Measurements from ENCODE around the gene AIDA. TPM values are rescaled to one million over a fixed set of nuclear protein-coding genes. Genes with fewer than 3 reads are reported as not detected.
"Not testable (repeated sequence)": the region's sequence is repeated elsewhere in the genome, so short reads cannot be mapped to it uniquely, and the experiment has no call there.

AIDA gene
- total RNA-seq, 1 experiment from 2014 or later: 73.1 TPM

DNA sequence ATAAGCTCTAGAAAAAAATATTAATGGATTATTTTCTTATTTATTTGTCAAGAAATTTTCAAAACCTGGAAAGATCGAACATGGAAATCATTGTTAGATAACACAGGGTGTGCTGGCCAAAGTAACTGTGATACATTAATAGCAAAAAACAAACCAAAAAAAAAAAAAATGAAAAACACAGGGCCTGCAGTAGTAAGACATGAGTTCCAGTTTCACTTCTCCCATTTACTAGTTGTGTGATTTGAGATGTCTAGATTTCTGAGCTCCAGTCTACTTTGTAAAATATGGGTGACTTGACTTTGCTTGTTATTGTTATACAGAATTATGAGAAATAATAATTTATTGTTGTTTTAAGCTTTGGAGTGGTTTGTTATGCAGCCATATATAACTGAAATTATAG lies 38.4 kb upstream of the AIDA start:
- CTCF ChIA-PET: no interaction called here
- in situ Hi-C loops (cut with HindIII; ENCODE audit: low pct_unique_long_range_greater_than_20kb, low sequenced_read_pairs): no loop called here
- H3K4me3 ChIP-seq (ENCODE audit: low read depth in 2 of 2, low read length in 2 of 2): no peak overlapping the region

DNA sequence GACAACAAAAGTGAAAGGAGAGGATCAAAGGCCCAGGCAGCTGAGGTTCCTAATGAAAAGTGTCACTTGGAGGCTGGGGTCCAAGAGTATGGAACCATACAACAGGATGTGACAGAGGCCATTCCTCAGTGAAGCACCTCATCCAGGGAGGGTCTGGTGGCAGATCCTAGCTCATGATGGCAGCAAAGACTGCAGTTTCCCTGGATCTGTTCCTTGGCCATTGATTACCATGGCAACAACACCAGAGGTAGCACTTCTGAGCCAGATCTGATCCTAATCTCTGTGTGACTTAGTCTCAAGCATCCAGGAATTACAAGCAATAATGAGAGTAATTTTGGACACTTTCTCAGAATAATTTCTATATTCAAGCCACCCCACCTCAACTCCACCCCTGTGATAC lies 37.6 kb upstream of the AIDA start:
- BruUV-seq (replicated peaks): no TSS peak
- H3K27ac ChIP-seq (ENCODE audit: low read length): no peak overlapping the region
- no peak overlapping the region for H3K4me3 ChIP-seq (ENCODE audit: low read depth in 2 of 2, low read length in 2 of 2)
- in situ Hi-C loops (cut with HindIII; ENCODE audit: low pct_unique_long_range_greater_than_20kb, low sequenced_read_pairs) (loop anchor here (25.0 kb wide), 1 partner anchor 337 kb away; no protein-coding TSS in a partner anchor), intact Hi-C loops (cut with micrococcal nuclease; ENCODE audit: unreplicated experiment) (no loop called here)
- H3K36me3 ChIP-seq (ENCODE audit: control insufficient read depth, insufficient read depth, low read length): no peaks in the 10 kb centered on the region
- H3K4me1 ChIP-seq (ENCODE audit: control insufficient read depth, insufficient read depth, low read length): no peaks in the 10 kb centered on the region
- ATAC-seq (no peak), DNase-seq (ENCODE audit: low read depth, low spot score) (no peak)
- TF ChIP-seq, protein P1, sequence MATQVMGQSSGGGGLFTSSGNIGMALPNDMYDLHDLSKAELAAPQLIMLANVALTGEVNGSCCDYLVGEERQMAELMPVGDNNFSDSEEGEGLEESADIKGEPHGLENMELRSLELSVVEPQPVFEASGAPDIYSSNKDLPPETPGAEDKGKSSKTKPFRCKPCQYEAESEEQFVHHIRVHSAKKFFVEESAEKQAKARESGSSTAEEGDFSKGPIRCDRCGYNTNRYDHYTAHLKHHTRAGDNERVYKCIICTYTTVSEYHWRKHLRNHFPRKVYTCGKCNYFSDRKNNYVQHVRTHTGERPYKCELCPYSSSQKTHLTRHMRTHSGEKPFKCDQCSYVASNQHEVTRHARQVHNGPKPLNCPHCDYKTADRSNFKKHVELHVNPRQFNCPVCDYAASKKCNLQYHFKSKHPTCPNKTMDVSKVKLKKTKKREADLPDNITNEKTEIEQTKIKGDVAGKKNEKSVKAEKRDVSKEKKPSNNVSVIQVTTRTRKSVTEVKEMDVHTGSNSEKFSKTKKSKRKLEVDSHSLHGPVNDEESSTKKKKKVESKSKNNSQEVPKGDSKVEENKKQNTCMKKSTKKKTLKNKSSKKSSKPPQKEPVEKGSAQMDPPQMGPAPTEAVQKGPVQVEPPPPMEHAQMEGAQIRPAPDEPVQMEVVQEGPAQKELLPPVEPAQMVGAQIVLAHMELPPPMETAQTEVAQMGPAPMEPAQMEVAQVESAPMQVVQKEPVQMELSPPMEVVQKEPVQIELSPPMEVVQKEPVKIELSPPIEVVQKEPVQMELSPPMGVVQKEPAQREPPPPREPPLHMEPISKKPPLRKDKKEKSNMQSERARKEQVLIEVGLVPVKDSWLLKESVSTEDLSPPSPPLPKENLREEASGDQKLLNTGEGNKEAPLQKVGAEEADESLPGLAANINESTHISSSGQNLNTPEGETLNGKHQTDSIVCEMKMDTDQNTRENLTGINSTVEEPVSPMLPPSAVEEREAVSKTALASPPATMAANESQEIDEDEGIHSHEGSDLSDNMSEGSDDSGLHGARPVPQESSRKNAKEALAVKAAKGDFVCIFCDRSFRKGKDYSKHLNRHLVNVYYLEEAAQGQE (IDR thresholded peaks at IDR 0.05; ENCODE audit: insufficient read depth in 1 of 2, low read depth in 2 of 2, low read length in 1 of 2): no peak
- no peak for TF ChIP-seq TCF7L2 (IDR thresholded peaks at IDR 0.05; ENCODE audit: low read depth, low read length)
- no peak for TF ChIP-seq CTCF (IDR thresholded peaks at IDR 0.05)
- no peak for TF ChIP-seq POLR2AphosphoS5 (IDR thresholded peaks at IDR 0.05; ENCODE audit: low read depth, low read length)
- no peak for TF ChIP-seq SIN3A (IDR thresholded peaks at IDR 0.05; ENCODE audit: borderline replicate concordance, insufficient read depth, low read depth, low read length)
- POLR2A ChIA-PET: no interaction called here
- CTCF ChIA-PET: no interaction called here
- no peaks in the 10 kb centered on the region for H3K9me3 ChIP-seq (ENCODE audit: control insufficient read depth, insufficient read depth, low read depth, low read length)
- no peaks in the 10 kb centered on the region for H3K27me3 ChIP-seq (ENCODE audit: control insufficient read depth, insufficient read depth, low read length)

More for the DNA sequence above, 38.4 kb upstream of the AIDA start:
- BruUV-seq (replicated peaks): no TSS peak
- POLR2A ChIA-PET: no interaction called here
- H3K27me3 ChIP-seq (ENCODE audit: control insufficient read depth, insufficient read depth, low read length): no peaks in the 10 kb centered on the region
- DNase-seq (ENCODE audit: low read depth, low spot score) (no peak), ATAC-seq (no peak)
- H3K27ac ChIP-seq (ENCODE audit: low read length): no peak overlapping the region
- no peaks in the 10 kb centered on the region for H3K4me1 ChIP-seq (ENCODE audit: control insufficient read depth, insufficient read depth, low read length)
- intact Hi-C loops (cut with micrococcal nuclease; ENCODE audit: unreplicated experiment): no loop called here
- no peaks in the 10 kb centered on the region for H3K36me3 ChIP-seq (ENCODE audit: control insufficient read depth, insufficient read depth, low read length)
- H3K9me3 ChIP-seq (ENCODE audit: control insufficient read depth, insufficient read depth, low read depth, low read length): no peaks in the 10 kb centered on the region
- TF ChIP-seq, protein P1 (IDR thresholded peaks at IDR 0.05; ENCODE audit: insufficient read depth in 1 of 2, low read depth in 2 of 2, low read length in 1 of 2): no peak

DNA sequence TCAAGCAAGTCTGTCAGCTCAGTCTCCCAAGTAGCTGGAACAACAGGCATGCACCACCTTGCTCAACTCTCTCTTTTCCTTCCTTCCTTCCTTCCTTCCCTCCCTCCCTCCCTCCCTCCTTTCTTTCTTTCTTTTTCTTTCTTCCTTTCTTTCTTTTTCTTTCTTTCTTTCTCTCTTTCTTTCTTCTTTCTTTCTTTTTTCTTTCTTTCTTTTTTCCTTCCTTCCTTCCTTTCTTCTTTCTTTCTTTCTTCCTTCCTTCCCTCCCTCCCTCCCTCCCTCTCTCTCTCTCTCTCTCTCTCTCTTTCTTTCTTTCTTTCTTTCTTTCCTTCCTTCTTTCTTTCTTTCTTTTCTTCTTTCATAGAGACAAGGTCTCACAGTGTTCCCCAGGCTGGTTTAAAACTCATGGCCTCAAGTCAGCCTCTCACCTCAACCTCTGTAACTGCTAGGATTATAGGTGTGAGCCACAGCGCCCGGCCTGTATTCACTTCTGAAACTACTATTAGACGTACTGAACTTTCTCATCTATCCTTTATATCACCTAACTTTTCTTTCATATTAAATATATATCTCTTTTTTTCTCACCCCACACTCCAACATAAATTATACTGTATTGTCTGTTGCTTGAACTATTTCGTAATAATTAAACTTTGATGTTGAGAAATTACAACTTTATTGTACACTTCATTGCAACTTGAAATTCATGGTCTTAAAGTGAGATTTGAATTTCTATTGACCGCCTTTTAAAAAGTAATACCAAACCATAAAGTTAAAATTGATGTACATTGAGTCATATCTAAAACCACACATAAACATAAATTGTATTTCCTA lies 29.6 kb upstream of the AIDA start:
- in situ Hi-C loops (cut with HindIII; ENCODE audit: low pct_unique_long_range_greater_than_20kb, low sequenced_read_pairs): loop anchor here (25.0 kb wide), 1 partner anchor 345 kb away; no protein-coding TSS in a partner anchor
- CTCF ChIA-PET: not testable (repeated sequence)
- POLR2A ChIA-PET: interaction anchor here (0.7 kb wide), 1 partner anchor 9 kb away, joined by 4 read pairs; no protein-coding TSS in a partner anchor

More for the DNA sequence above, 29.6 kb upstream of the AIDA start:
- BruUV-seq (replicated peaks); ATAC-seq; H3K36me3 ChIP-seq (ENCODE audit: control insufficient read depth, insufficient read depth, low read length); intact Hi-C loops (cut with micrococcal nuclease; ENCODE audit: unreplicated experiment); H3K4me3 ChIP-seq (ENCODE audit: low read depth in 2 of 2, low read length in 2 of 2); H3K9me3 ChIP-seq (ENCODE audit: control insufficient read depth, insufficient read depth, low read depth, low read length); DNase-seq (ENCODE audit: low read depth, low spot score); H3K4me1 ChIP-seq (ENCODE audit: control insufficient read depth, insufficient read depth, low read length); H3K27ac ChIP-seq (ENCODE audit: low read length); H3K27me3 ChIP-seq (ENCODE audit: control insufficient read depth, insufficient read depth, low read length): not testable (repeated sequence)

Data from Panc1 (cell line).